Middle frontal gyrus (tissue), 1 donor: ENCODE data around the gene C1QTNF3.
"Not testable (repeated sequence)": the region's sequence is repeated elsewhere in the genome, so short reads cannot be mapped to it uniquely, and the experiment has no call there.

Experiments
- DNase-seq: peaks from one replicate; pipeline ENCODE4 v3.0.0-alpha.2; 2015; ENCODE audit warnings: low spot score; ENCODE audit errors: extremely low spot score

Gene C1QTNF3

GRCh38 chr5:34051374-34051980, 8.5 kb upstream of the C1QTNF3 start:
- DNase-seq, result no peak

DNA sequence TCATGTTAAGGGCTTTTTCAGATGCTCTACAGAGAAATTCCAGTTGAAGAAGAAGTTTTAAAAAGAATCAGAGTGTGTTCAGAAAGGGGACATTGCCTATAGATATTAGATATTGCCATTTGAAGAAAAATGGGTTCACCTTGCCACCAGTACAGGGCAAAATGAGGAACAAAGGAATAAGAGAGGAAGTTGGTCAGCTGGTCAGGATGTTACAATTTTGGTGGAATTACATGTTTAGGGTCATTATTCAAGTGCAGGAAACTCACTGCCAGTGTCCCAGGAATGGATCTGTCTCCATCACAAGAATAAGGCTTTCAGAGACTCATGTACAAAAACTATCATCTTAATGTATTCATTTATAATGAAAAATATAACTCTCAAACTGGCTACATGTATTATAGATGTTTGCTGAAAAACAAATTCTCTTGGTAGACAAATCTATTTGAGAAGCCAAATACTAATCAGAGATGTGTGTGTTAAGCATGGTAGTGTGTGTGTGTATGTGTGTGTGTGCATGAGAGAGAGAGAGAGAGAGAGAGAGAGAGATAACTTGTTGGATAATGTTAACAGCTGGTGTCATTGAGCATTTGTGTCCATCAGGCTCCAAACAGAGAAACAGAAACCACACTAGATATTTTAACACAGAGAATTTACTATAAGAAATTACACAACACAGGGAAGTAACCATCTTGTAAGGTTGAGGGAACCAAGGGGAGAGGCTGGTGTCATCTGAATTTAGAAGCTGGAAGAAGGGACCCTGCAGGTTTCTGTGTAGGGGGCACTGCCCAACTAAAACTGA, 5.0 kb upstream of the C1QTNF3 start:
- DNase-seq, result no peak

DNA sequence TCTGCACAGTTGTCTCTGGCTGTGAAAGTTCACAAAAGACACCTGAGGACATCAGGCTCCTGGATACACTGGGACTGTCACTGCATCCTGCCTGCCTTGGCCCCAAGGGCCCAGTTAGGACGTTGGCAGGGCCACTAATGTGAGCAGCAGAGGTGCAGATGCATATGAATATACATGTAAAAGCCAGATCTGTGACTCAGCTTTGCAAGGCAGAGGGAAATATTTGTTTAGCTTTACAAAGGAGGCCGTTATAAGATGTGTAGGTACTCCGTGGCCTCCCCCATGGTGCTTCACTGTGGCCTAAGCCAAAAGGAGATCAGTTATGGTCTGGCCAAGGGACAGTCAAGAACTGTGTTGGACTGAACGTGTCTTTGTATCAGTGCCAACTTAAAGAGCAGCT, 4.1 kb upstream of the C1QTNF3 start:
- no peak for DNase-seq

DNA sequence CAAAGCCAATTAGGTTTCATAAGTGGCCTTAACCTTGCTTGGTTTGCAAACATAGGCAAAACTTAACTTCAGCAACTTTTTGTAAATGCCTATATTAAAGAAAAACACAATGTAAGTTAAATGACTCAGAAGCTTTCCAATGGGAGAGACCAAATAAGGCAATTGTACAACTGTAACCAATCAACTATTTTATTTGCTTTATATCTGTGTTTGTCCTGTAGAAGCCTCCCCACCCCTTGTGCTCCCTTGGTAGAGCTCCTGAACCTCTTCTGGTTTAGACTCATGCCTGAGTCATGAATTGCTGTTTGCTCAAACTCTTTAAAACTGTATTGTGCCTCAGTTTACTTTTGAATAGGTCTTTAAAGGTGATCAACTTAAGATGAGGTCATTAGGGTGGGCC, 3.0 kb upstream of the C1QTNF3 start:
- DNase-seq, result no peak

- no peak for DNase-seq
Measured at GRCh38 chr5:34045023-34045422, 2.0 kb upstream of the C1QTNF3 start.

- no peak for DNase-seq
Measured at GRCh38 chr5:34042321-34042720, 692 bp downstream of the C1QTNF3 start.

- DNase-seq, result no peak
Measured at GRCh38 chr5:34041247-34041972, 1.6 kb downstream of the C1QTNF3 start.

GRCh38 chr5:34040472-34040871, 2.5 kb downstream of the C1QTNF3 start:
- DNase-seq, result no peak

- DNase-seq, result no peak
Measured at GRCh38 chr5:34039398-34040157, 3.4 kb downstream of the C1QTNF3 start.

DNA sequence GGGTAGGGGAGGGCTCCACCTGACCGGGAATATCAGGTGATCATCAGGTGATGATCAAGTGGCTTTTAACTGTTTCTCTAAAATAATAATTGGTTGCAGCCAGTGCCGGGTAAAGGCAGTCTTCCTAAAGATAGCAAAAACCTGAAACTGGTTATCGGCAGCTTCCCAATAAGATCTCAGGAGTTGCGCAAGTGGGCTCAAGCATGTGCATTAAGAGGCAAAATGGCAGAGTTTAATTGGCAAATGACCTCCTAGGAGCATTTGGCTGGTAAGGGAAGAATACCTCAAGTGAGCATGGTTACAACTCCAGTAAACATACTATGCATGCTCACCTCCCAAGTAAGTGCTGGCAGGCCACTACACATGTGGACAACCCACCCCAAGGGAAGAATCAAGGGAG, 4.2 kb downstream of the C1QTNF3 start:
- DNase-seq, result no peak

DNA sequence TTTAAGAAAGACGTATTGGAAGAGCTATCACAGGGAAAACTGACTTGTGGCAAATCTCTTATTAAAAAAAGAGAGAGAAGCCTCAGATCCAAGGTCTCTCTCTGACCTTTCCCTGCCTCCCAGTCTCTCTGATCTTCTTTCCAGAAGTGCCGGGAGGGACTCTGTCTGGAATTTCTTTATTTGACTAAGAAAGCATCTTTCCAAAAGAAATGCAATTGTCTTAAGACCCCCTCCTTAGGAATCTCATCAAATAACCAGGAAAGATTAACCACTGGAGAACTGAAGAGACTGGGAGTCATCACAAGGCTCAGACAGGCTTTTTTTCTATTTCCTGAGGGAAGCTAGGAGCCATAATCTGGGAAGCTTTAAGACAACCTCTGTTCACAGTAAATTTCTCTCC, 4.6 kb downstream of the C1QTNF3 start:
- no peak for DNase-seq

GRCh38 chr5:34037726-34038125, 5.3 kb downstream of the C1QTNF3 start:
- no peak for DNase-seq

- DNase-seq, result no peak
Measured at GRCh38 chr5:34035756-34036155, 7.3 kb downstream of the C1QTNF3 start.

GRCh38 chr5:34034534-34035327, 8.3 kb downstream of the C1QTNF3 start:
- no peak for DNase-seq

GRCh38 chr5:34031966-34032365, 11.0 kb downstream of the C1QTNF3 start:
- no peak for DNase-seq

DNA sequence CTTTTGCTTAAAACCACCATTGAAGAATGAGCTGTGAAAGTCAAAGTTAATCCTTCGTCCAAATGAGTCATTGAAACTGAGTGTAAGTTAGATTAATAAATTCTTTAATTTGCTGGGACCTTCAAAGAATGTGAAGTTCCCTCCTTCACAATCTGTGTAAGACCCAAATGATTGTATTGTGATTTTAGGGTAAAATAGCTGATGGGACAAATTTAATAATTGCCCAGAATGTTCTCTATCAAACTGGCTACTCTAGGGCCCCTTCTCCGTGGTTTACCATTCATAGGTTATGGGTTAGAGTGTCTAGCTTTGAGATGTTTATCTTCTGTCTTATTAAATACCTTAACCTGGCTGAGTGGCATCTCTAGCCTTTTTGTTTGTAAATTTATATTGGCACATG, 11.9 kb downstream of the C1QTNF3 start:
- DNase-seq, result no peak

- DNase-seq, result not testable (repeated sequence)
Measured at GRCh38 chr5:34030585-34030984, 12.4 kb downstream of the C1QTNF3 start.

DNA sequence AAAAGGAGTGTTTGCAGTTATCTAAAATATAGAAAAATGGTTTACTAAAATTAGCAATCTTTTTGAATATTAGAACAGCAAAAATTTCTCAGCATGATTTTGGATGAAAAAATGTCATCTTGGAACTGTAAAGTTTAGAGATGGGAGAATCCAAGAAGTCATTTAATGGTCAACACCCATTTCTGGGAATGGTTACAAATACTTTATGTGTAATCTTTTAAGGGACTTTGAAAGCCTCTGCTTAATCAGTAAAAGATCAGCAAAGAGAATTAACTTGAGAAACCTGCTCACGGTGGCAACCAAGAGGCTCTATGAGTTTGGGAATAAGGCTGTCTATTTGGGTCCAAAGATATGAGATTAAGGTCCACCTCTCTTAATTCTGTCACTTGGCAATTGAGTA, 13.0 kb downstream of the C1QTNF3 start:
- DNase-seq, result no peak

GRCh38 chr5:34028349-34028748, 14.7 kb downstream of the C1QTNF3 start:
- DNase-seq, result no peak

GRCh38 chr5:34026089-34026761, 16.8 kb downstream of the C1QTNF3 start:
- DNase-seq, result no peak
